GM21381 (cell line): ENCODE data around the gene C2CD5.

ENCODE experiments used
- ATAC-seq: cut with Tn5 transposase; IDR thresholded peaks from one replicate; pipeline ENCODE4 v1.9.1; 2021; ENCODE audit warnings: mild to moderate bottlenecking, moderate library complexity; ENCODE audit not compliant: unreplicated experiment

Gene C2CD5

DNA sequence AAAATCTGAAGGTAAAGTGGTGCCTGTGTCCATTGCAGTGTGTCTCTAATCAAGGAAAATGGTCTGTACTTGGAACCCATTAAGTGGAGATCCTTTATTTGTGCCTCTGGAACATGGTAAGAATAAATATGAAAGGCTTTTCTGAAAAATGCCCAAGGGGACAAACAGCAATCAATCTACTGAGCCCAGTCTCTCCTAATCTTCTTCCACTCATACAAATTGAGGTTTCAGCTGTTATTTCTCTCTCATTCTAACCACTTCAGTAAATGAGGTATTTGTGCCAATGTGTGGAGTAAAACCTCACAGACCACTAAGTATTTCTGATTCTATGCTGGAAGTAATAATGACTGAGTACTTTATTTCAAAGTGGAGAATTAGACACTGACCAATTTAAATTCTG, 127.5 kb downstream of the C2CD5 start:
- no peak for ATAC-seq

- no peak for ATAC-seq
Measured at GRCh38 chr12:22415342-22416309, 128.7 kb downstream of the C2CD5 start.

GRCh38 chr12:22414742-22415141, 129.6 kb downstream of the C2CD5 start:
- ATAC-seq = no peak

DNA sequence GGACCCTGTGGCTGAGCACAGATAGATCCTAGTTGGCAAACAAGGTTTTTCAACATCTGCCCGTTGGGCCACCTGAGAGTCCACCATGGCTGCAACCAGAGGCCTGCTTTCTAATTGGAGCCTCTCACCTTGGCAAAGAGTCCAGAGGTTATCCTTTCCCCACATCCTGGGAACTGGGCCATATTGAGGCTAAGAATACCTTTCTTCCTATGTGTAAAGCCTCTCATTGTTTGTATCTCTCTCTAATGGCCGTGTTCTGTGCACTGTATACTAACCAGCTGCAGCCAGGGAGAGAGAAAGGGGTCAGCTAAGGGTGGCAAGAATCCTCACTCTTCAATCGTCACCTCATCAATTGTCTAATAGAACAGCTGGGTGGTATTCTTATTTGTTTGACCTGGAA, 130.8 kb downstream of the C2CD5 start:
- no peak for ATAC-seq

DNA sequence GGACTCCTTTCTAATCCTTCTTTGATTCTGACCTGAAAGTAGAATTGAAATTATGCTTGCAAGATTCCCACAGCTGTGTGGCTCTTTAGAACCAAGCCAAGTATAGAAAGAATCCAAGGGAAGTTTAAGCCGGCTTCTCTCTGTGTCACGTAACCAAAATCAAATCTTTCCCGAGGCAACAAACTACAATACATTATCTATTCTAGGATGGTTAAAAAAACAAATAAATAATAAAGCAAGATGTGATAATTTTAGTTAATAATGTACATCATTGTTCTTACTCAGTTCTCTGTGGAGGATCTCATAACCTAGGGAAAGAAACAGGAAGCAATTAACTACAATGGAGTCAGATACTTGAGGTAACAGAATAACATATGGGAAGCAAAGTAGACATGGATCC, 131.8 kb downstream of the C2CD5 start:
- ATAC-seq = no peak

- no peak for ATAC-seq
Measured at GRCh38 chr12:22410486-22410885, 133.9 kb downstream of the C2CD5 start.

DNA sequence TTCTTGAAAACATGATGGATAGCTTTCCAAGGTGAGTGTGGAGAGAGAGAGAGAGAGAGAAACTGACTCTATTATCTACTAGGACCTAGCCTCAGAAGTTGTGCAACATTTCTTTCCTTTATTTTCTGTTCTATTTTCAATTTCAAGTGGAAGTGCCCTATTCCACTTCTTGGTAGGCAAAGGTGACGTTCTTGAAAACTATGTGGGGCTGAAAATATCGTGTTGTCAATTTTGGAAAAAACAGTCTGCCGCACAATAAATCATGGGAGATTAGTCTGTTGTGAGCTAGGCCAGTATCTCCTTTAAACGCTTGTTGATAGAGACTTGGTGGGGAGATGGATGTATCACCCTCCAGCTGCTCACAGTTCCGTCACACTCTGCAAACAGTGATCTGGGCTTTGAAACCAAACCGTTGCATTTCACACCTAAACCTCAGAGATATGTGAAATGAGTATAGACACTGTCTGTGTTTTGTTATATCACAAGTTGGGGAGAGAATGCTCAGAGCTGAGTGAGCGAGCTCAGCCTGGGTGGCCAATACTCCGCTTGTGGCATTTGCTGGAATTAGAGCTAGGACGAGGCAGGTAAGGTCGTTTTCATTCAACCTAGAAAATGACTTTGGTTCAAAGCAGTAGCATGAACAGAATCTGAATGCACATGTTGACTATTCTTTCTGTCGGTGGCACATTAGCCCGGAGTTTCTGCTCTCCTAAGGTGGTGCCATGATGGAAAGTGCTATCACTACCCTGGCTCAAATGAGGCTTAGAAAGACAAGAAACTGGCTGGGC, 134.8 kb downstream of the C2CD5 start:
- ATAC-seq = peak; percentile 98

DNA sequence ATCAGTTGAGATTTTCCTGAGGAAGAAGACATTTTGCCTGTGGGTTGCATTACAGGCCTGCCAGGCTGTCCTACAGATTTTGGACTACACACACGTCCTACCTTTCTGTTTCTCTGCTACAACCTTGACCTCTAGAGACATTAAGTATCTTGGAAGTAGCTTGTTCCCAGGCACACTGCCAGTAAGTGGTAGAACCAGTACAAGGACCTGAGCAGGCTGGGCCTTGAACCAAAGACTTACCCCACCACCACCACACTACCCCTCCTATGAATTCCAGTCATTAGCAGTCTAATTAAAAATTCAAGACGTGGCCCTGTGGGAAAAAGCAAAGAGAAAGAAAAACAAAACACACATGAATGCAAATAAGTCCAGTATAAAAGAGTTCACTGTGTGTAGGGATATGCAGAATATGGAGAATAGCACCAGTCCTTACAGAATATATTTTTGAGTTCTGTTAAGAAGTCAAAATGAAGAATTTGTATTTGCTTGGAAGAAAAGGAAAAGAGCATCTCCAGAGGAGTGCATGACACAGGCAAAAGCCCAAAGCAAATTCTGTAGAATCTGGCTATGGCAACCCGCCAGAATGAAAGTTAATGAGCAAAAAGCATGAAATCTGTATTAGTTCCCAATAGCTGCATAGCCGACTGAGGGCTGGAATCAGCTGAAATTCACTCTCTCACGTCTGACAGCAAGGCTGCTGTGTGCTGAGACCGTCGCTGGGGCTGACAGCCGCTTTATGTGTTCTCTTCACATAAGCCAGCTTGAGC, 135.5 kb downstream of the C2CD5 start:
- no peak for ATAC-seq

DNA sequence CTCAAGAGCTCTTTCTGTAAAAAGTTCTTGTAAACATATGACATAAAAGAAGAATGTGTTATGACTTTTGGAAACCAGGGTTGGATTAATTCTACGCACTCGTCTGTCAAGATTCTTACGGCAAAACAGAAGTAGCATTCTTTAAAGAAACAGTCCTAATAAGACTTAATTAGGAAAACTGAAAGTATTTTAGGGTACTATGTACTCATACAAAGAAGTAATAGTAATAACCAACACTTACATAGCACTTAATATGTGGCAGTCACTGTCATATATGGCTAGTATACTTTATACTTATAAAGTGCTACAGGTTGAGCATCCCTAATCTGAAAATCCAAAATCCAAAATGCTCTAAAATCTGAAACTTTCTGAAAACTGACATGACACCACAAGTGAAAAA, 136.9 kb downstream of the C2CD5 start:
- ATAC-seq = no peak

DNA sequence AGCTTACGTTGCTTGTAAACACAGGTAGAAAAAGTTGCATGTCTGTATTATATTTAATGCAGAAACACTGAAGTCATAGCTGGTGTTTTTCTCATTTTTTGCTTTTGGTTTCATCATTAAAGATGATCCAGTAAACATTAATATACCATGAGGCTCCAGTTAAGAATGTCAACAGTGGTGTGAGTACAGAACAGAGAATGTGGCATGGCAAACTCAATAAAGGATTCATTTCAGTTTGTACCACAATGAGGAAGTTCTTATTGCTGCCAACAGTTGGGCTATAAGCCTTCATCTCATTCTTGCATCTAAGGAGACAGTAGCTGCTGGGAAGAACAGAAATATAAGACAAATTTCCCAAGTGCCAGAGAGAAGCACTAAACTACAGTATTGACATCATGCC, 137.7 kb downstream of the C2CD5 start:
- ATAC-seq = peak; percentile 29

- ATAC-seq = no peak
Measured at GRCh38 chr12:22399464-22400180, 144.7 kb downstream of the C2CD5 start.
